HepG2 (cell line): ENCODE data around the gene SLC1A2. TPM values are rescaled to one million over a fixed set of nuclear protein-coding genes. Genes with fewer than 3 reads are reported as not detected.

ENCODE experiments used
- CENPX ChIP-seq: sonication (generic); formaldehyde crosslinking; IDR thresholded peaks from 2 replicates; pipeline ENCODE4 v1.9.0; 2021; ENCODE audit warnings: mild to moderate bottlenecking, missing genetic modification reagents, moderate library complexity
- CREBL2 ChIP-seq: sonication (generic); formaldehyde crosslinking; IDR thresholded peaks from 2 replicates; pipeline ENCODE4 v1.8.1; 2023; ENCODE audit warnings: missing genetic modification reagents, mild to moderate bottlenecking, borderline replicate concordance
- ELF1 ChIP-seq: sonication (generic); formaldehyde crosslinking; IDR thresholded peaks from 2 replicates; pipeline ENCODE4 v1.4.0; 2020; ENCODE audit warnings: missing genetic modification reagents
- GATAD2A ChIP-seq: IDR thresholded peaks from 2 replicates; pipeline ENCODE4 v1.6.1; 2016
- HNF1A ChIP-seq, 2 experiments: sonication (generic) in 1 of 2; formaldehyde crosslinking in 1 of 2; IDR thresholded peaks; 2 replicates each; pipeline versions ENCODE4 v1.4.0 to v1.6.1; 2016 to 2020; ENCODE audit warnings: borderline replicate concordance in 1 of 2, low read depth in 1 of 2, mild to moderate bottlenecking in 1 of 2, missing genetic modification reagents in 1 of 2
- HOXA9 ChIP-seq: sonication (generic); formaldehyde crosslinking; IDR thresholded peaks from 2 replicates; pipeline ENCODE4 v1.8.1; 2022; ENCODE audit warnings: missing genetic modification reagents, mild to moderate bottlenecking, moderate library complexity, borderline replicate concordance
- KLF9 ChIP-seq: IDR thresholded peaks from 2 replicates; pipeline ENCODE4 v1.6.1; 2016; ENCODE audit warnings: low read depth
- RFXAP ChIP-seq: sonication (generic); formaldehyde crosslinking; IDR thresholded peaks from 2 replicates; pipeline ENCODE4 v1.4.0; 2020; ENCODE audit warnings: missing genetic modification reagents, borderline replicate concordance
- SIN3B ChIP-seq: fragments of 150-350 bp; IDR thresholded peaks from 2 replicates; pipeline ENCODE4 v1.6.1; 2014; ENCODE audit warnings: low read length
- ZBTB20 ChIP-seq: sonication (generic); formaldehyde crosslinking; IDR thresholded peaks from 2 replicates; pipeline ENCODE4 v1.8.1; 2023; ENCODE audit warnings: missing genetic modification reagents, low read depth, mild to moderate bottlenecking, borderline replicate concordance
- ZC3H13 ChIP-seq: sonication (generic); formaldehyde crosslinking; IDR thresholded peaks from 2 replicates; pipeline ENCODE4 v1.8.1; 2023; ENCODE audit warnings: mild to moderate bottlenecking, missing genetic modification reagents, moderate library complexity
- ZNF136 ChIP-seq: sonication (generic); formaldehyde crosslinking; IDR thresholded peaks from 2 replicates; pipeline ENCODE4 v1.8.1; 2022; ENCODE audit warnings: low read depth, mild to moderate bottlenecking, moderate library complexity, missing genetic modification reagents
- ZNF264 ChIP-seq: sonication (generic); formaldehyde crosslinking; IDR thresholded peaks from 2 replicates; pipeline ENCODE4 v1.4.0; 2020; ENCODE audit warnings: missing genetic modification reagents
- ZNF329 ChIP-seq: sonication (generic); formaldehyde crosslinking; IDR thresholded peaks from 2 replicates; pipeline ENCODE4 v1.9.0; 2021; ENCODE audit warnings: low read depth, mild to moderate bottlenecking, missing genetic modification reagents
- ZNF354B ChIP-seq: sonication (generic); formaldehyde crosslinking; IDR thresholded peaks from 2 replicates; pipeline ENCODE4 v1.8.0; 2022; ENCODE audit warnings: mild to moderate bottlenecking, missing genetic modification reagents
- ZNF644 ChIP-seq: IDR thresholded peaks from 2 replicates; pipeline ENCODE4 v1.6.1; 2016; ENCODE audit warnings: low read depth
- polyA plus RNA-seq, 8 experiments: library from polyadenylated mRNA; depleted of rRNA in 3 of 8; stranded (reverse) in 7 of 8; unstranded in 1 of 8; fragments of >200 nt; fragmentation: Illumina TruSeq in 4 of 8; extraction: Trizol in 4 of 8; gene quantifications; 2 replicates each; pipeline versions ENCODE4 v1.2.1 to v1.2.3, GENCODE V29; 2011 to 2016; ENCODE audit warnings: low read depth in 4 of 8, missing spikeins in 1 of 8, mixed read lengths in 1 of 8; ENCODE audit not compliant: insufficient read depth in 1 of 8
- total RNA-seq, 5 experiments: library from RNA; depleted of rRNA; stranded (reverse); fragments of >200 nt; fragmentation: Illumina TruSeq; extraction: Trizol; gene quantifications; 2 replicates each; pipeline ENCODE4 v1.2.3, GENCODE V29; 2016; ENCODE audit warnings: low read depth in 1 of 5
- TF ChIP-seq, protein P1 (sequence below): sonication (generic); formaldehyde crosslinking; IDR thresholded peaks from 2 replicates; pipeline ENCODE4 v1.9.0; 2022; ENCODE audit warnings: low read depth, missing genetic modification reagents

SLC1A2 gene
- total and polyA plus RNA-seq, 2 of the 13 experiments (the other 11 are each of a cell fraction or from before 2014, with no cell fraction given): 23.2 to 43.2 TPM

- peak; percentile 62; the same call in 1 of the 2 replicates for TF ChIP-seq HNF1A (IDR thresholded peaks at IDR 0.05; ENCODE audit: low read depth)
- TF ChIP-seq HNF1A (CRISPR knock-in tag; IDR thresholded peaks at IDR 0.05; ENCODE audit: borderline replicate concordance): peak; percentile 38; the same call in 1 of the 2 replicates
- TF ChIP-seq RFXAP (CRISPR knock-in tag): no peak
- no peak for TF ChIP-seq CENPX (CRISPR knock-in tag)
- no peak for TF ChIP-seq ZNF354B
- TF ChIP-seq ZNF644: 0 out of 2 replicates have a peak, but pooled peaks have one; percentile 24
- TF ChIP-seq GATAD2A (CRISPR knock-in tag): peak; percentile 27; the same call in 1 of the 2 replicates
- TF ChIP-seq ZNF264: no peak
- no peak for TF ChIP-seq ZNF136
- TF ChIP-seq, protein P1, sequence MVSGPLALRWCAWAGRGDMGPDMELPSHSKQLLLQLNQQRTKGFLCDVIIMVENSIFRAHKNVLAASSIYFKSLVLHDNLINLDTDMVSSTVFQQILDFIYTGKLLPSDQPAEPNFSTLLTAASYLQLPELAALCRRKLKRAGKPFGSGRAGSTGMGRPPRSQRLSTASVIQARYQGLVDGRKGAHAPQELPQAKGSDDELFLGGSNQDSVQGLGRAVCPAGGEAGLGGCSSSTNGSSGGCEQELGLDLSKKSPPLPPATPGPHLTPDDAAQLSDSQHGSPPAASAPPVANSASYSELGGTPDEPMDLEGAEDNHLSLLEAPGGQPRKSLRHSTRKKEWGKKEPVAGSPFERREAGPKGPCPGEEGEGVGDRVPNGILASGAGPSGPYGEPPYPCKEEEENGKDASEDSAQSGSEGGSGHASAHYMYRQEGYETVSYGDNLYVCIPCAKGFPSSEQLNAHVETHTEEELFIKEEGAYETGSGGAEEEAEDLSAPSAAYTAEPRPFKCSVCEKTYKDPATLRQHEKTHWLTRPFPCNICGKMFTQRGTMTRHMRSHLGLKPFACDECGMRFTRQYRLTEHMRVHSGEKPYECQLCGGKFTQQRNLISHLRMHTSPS (CRISPR knock-in tag): peak; percentile 88
- no peak for TF ChIP-seq ZC3H13
- TF ChIP-seq SIN3B: no peak
- no peak for TF ChIP-seq ZBTB20 (CRISPR knock-in tag)
- TF ChIP-seq KLF9 (CRISPR knock-in tag): no peak
- TF ChIP-seq ZNF329 (CRISPR knock-in tag): peak; percentile 97
- TF ChIP-seq ELF1 (CRISPR knock-in tag): 0 out of 2 replicates have a peak, but pooled peaks have one; percentile 13
- TF ChIP-seq CREBL2 (CRISPR knock-in tag): no peak
- TF ChIP-seq HOXA9: no peak
These were observed 45.9 kb downstream of the SLC1A2 start (continued) for GRCh38 chr11:35373284-35373933.
